Measurements from ENCODE around the gene RNF38.
"Not testable (repeated sequence)": the region's sequence is repeated elsewhere in the genome, so short reads cannot be mapped to it uniquely, and the experiment has no call there.

The RNF38 gene

DNA sequence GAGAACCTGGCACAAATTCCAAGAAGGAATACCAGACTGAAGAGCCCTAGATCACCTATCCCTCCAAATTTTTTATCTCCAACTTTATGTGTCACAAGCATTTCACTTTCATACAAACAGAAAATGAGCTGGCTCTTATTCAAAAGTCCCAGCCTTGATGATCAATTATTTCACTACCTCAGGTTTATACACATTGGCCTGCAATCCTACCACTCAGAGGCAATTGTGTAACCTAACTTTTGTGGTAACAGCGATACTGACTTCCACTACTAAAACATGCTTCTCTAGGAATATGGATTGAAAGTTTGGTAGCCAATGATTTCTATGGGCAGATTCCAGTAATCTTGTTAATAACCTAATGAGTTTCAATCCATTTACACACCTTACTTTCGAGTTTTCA, 10.5 kb downstream of the RNF38 start:
- H3K36me3 Mint-ChIP-seq (ENCODE audit: low read depth): peaks cover 29% of the 10 kb centered on the region
- ATAC-seq: no peak
- no peak overlapping the region for H3K27ac Mint-ChIP-seq

DNA sequence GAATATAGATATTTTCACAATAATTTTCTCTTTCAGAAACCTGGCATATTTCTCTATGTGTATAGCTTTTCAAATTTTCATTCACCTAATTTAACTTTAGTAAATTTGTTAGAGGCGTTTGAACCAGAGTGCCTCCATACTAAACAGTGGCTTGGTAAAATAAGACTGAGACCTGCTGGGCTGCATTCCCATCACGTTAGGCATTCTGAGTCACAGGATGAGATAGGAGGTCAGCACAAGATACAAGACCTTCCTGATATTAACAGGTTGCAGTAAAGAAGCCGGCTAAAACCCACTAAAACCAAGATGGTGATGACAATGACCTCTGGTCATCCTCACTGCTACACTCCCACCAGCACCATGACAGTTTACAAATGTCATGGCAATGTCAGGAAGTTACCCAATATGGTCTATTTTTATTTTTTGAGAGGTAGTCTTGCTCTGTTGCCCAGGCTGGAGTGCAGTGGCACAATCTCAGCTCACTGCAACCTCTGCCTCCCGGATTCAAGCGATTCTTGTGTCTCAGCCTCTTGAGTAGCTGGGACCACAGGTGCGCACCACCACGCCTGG, 13.6 kb downstream of the RNF38 start:
- peaks cover 22% of the 10 kb centered on the region for H3K36me3 Mint-ChIP-seq (ENCODE audit: low read depth)
- H3K4me1 Mint-ChIP-seq: peaks cover 65% of the 10 kb centered on the region
- DNase-seq, H3K27me3 Mint-ChIP-seq, H3K4me3 Mint-ChIP-seq, H3K9me3 Mint-ChIP-seq, H3K27ac Mint-ChIP-seq, ATAC-seq: not testable (repeated sequence)

More for the DNA sequence above, 10.5 kb downstream of the RNF38 start:
- no peak for DNase-seq
- peaks cover 51% of the 10 kb centered on the region for H3K4me1 Mint-ChIP-seq
- H3K9me3 Mint-ChIP-seq: no peaks in the 10 kb centered on the region
- no peaks in the 10 kb centered on the region for H3K27me3 Mint-ChIP-seq
- no peak overlapping the region for H3K4me3 Mint-ChIP-seq

DNA sequence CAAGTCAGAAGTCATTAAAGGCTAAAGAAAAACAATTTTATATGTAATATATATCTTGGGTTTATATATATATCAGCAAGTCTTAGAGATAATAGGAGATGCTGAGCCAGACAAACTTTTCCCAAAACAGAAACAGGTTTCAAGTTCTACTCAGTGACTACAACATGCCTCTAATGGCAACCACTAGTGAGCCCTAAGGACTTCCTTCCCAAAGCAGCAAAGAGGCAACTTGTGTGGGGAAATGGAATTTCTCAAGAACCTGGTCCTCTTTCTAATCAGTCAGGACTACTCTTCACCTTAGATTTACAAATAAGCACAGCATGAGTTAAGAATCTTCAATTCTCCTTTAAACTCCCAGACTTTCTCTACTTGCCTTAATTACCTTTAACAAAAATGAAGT, 17.6 kb downstream of the RNF38 start:
- ATAC-seq (no peak), DNase-seq (no peak)
- peaks cover 62% of the 10 kb centered on the region for H3K4me1 Mint-ChIP-seq
- H3K27me3 Mint-ChIP-seq: no peaks in the 10 kb centered on the region
- H3K9me3 Mint-ChIP-seq: no peaks in the 10 kb centered on the region
- no peak overlapping the region for H3K4me3 Mint-ChIP-seq
- H3K36me3 Mint-ChIP-seq (ENCODE audit: low read depth): peaks cover 17% of the 10 kb centered on the region
- H3K27ac Mint-ChIP-seq: no peak overlapping the region

DNA sequence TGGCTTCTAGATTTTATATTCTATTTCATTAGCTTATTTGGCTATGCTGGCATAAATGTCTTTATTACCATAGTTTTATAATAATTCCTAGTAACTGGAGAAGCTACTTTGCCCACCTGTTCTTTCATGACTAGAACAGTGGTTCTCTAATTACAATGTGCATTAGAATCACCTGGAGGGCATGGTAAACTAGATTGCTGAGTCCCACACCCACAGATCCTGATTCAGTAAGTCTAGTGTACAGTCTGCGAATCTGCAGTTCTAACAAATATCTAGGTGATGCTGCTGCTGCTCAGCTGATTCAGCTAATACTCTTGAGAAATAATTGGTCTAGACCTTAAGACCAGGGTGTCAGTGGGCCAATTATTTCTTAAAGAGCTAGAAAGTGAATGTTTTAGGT, 35.5 kb downstream of the RNF38 start:
- H3K36me3 Mint-ChIP-seq (ENCODE audit: low read depth): peaks cover 30% of the 10 kb centered on the region
- no peaks in the 10 kb centered on the region for H3K9me3 Mint-ChIP-seq
- no peaks in the 10 kb centered on the region for H3K4me1 Mint-ChIP-seq
- ATAC-seq (no peak), DNase-seq (no peak)
- no peak overlapping the region for H3K27ac Mint-ChIP-seq
- no peaks in the 10 kb centered on the region for H3K27me3 Mint-ChIP-seq
- no peak overlapping the region for H3K4me3 Mint-ChIP-seq

DNA sequence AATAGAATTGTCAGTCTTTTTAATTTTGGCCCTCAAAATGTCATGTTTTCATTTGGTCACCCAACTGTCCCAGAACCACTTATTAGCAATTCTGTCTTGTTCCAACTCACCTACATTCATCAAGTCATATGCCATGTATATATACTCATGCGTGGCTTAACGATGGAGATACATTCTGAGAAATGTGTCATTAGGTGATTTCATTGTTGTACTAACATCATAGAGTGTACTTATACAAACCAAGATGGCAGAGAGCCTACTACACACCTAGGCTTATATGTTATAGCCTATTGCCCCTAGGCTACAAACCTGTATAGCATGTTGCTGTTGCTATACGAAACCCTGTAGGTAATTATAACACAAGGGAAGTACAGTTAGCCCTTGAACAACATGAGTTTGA, 36.6 kb downstream of the RNF38 start:
- Mint-ChIP-seq H3K27me3 (no peaks in the 10 kb centered on the region), H3K9me3 (no peaks in the 10 kb centered on the region), H3K27ac (no peak overlapping the region), H3K36me3 (ENCODE audit: low read depth) (peaks cover 22% of the 10 kb centered on the region), H3K4me1 (no peaks in the 10 kb centered on the region), H3K4me3 (no peak overlapping the region)
- DNase-seq: no peak
- ATAC-seq: no peak

DNA sequence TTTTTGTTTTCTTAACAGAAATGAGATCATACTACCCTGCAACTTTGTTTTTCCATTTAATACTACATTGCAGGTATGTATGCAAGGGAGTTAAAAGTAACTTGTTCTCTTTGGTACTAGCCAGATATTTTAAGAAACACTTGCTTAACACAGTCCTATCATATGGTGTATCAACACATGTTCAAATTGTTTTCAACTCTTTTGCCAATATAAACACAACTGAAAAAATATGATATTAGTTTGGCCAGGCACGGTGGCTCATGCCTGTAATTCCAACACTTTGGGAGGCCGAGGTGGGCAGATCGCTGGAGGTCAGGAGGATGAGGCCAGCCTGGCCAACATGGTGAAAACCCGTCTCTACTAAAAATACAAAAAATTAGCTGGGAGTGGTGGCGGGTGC, 41.6 kb downstream of the RNF38 start:
- DNase-seq (no peak), ATAC-seq (no peak)
- H3K36me3 Mint-ChIP-seq (ENCODE audit: low read depth): peaks cover 25% of the 10 kb centered on the region
- H3K9me3 Mint-ChIP-seq: no peaks in the 10 kb centered on the region
- no peak overlapping the region for H3K27ac Mint-ChIP-seq
- H3K4me3 Mint-ChIP-seq: no peak overlapping the region
- H3K4me1 Mint-ChIP-seq: peaks cover 3% of the 10 kb centered on the region
- H3K27me3 Mint-ChIP-seq: no peaks in the 10 kb centered on the region

DNA sequence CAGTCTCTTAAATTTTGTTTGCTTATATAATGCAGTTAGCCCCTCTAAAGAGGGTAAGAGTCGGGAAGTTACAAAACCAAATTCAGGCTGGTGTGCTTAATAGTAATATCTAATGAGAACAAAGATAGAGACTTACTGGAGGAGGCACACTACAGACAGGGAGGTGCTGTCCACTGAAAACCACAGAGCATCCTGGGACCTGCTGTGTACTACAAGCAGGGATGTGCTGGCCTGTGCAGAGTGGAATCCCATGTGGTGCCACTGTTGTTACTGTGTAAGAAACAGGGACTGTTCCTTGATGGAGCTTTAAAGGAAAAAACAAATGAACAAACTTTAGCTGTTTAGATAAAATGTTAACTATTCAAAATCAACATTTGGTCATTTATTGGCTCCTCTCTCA, 42.4 kb downstream of the RNF38 start:
- no peak for DNase-seq
- H3K27ac Mint-ChIP-seq: no peak overlapping the region
- no peaks in the 10 kb centered on the region for H3K9me3 Mint-ChIP-seq
- H3K27me3 Mint-ChIP-seq: no peaks in the 10 kb centered on the region
- H3K4me3 Mint-ChIP-seq: no peak overlapping the region
- H3K36me3 Mint-ChIP-seq (ENCODE audit: low read depth): peaks cover 24% of the 10 kb centered on the region
- H3K4me1 Mint-ChIP-seq: peaks cover 3% of the 10 kb centered on the region
- no peak for ATAC-seq

DNA sequence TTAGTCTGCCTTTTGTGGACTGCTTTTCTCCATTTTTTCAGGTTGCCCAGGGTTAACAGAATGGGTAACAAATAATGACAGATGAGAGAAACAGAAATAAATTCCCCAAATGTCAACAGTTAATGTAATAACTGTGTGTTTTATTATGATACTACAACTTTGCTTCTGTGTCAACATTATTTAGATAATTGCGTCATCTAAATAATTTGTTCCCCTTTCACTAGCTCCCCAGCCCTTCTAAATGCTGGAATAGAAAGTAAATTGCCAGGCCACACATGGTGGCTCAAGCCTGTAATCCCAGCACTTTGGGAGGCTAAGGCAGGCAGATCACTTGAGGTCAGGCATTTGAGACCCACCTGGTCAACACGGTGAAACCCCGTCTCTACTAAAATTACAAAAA, 53.5 kb downstream of the RNF38 start:
- ATAC-seq (no peak), DNase-seq (no peak)
- Mint-ChIP-seq H3K27ac (no peak overlapping the region), H3K4me3 (no peak overlapping the region), H3K4me1 (peaks cover 11% of the 10 kb centered on the region), H3K9me3 (no peaks in the 10 kb centered on the region), H3K36me3 (ENCODE audit: low read depth) (peaks cover 50% of the 10 kb centered on the region), H3K27me3 (no peaks in the 10 kb centered on the region)

DNA sequence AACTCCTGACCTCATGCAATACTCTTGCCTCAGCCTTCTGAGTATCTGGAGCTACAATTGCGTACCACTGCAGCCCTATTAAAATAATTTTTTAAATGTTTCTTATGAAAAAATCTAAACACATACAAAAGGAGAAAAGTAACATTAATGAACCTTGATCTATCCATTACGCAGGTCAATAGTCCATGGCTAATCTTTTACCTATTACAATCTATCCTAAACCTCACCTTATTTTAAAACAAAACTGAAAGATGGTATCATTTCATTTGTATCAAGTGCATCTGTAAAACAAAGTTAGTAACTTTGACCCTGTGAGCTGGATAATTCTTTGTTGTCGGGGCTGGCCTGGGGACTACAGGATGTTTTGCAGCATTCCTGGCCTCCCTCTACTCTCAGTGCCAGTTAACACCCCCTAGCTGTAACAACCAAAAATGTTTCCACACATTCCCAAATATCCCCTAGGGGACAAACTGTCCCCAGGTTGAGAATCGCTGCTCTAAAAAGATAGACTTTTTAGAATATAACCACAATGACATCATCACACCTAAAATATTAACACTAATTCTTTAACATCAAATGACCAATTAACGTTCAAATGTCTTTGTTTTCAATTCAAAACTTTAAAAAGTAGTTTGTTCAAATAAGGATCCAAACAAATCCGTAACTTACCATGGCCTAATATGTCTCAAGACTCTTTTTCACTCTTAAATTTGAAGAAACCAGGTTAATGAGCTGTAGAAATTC, 54.8 kb downstream of the RNF38 start:
- H3K9me3 Mint-ChIP-seq: no peaks in the 10 kb centered on the region
- peaks cover 11% of the 10 kb centered on the region for H3K4me1 Mint-ChIP-seq
- peaks cover 51% of the 10 kb centered on the region for H3K36me3 Mint-ChIP-seq (ENCODE audit: low read depth)
- H3K27ac Mint-ChIP-seq: no peak overlapping the region
- DNase-seq (no peak), ATAC-seq (no peak)
- H3K4me3 Mint-ChIP-seq: no peak overlapping the region
- H3K27me3 Mint-ChIP-seq: no peaks in the 10 kb centered on the region

DNA sequence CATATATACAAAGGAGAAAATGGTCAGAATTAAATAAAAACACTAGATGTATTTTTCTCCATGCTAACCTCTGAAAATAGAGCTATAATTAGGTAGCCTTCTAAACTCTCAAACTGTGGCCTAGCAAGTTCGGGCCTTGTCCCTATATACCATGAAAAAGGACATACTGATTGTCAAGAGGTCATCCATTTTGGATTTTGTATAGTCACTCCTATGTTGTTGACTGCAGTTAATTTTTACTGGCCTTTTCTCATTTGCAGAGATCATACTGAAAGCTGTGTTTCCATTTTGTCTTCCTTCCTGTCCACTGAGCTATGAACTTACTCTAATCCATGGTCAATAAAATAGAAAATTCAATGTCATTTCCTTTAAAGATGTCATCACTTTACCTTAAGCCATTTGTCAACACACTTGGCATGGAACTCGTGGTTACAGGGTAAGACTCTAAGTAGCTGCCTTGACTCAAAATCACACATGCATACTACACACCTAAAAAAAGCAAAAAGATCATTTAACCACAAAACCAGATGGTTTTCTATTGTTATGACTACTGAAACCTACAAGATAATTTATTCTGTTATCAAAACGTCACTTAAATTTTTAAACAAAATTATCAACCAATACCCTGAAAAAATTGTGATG, 58.0 kb downstream of the RNF38 start:
- DNase-seq: no peak
- Mint-ChIP-seq H3K4me3 (no peak overlapping the region), H3K27me3 (no peaks in the 10 kb centered on the region), H3K4me1 (peaks cover 11% of the 10 kb centered on the region), H3K27ac (peak overlapping the region; percentile 95), H3K9me3 (no peaks in the 10 kb centered on the region), H3K36me3 (ENCODE audit: low read depth) (peaks cover 49% of the 10 kb centered on the region)
- ATAC-seq: peak; percentile 97

DNA sequence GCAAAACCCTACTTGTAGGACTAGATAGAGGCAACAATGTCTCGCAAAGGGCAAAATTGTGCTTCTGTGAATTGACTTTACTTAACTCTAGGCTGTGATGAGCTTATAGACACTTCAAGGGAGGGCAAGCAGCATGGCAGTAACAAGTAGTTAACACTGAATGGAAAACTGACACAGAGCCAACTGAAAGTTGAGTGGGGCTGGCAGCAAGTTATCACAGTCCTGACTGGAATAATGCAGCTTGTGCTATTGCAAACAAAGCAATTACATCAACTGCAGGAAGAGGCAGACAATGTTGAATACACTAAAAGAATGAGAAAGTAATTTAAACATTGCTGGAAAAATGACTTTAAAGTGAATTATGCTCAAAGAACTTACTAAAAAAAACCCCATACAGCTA, 62.2 kb downstream of the RNF38 start:
- no peaks in the 10 kb centered on the region for H3K27me3 Mint-ChIP-seq
- ATAC-seq: no peak
- H3K9me3 Mint-ChIP-seq: no peaks in the 10 kb centered on the region
- H3K27ac Mint-ChIP-seq: peak overlapping the region; percentile 12
- no peak overlapping the region for H3K4me3 Mint-ChIP-seq
- H3K4me1 Mint-ChIP-seq: peaks cover 11% of the 10 kb centered on the region
- H3K36me3 Mint-ChIP-seq (ENCODE audit: low read depth): peaks cover 42% of the 10 kb centered on the region
- DNase-seq: no peak

DNA sequence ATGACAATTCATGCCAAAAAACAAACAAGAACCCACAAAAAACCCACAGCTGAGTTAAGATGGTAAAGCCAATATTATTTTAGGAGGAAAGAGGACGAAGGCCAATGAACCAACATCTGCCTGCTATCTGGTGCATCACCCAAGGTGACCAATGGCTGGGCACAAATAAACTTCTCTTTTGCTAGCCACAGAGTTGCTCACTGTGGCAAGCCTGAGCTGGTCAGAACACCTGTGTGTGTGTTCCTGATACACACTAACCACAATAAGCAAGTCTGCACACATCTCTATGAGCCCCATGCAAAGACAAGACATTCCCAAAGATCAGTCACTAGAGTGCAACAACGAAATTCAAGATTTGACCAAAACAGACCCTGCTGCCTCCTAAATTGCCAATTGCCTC, 63.1 kb downstream of the RNF38 start:
- Mint-ChIP-seq H3K36me3 (ENCODE audit: low read depth) (peaks cover 37% of the 10 kb centered on the region), H3K4me3 (no peak overlapping the region), H3K4me1 (peaks cover 3% of the 10 kb centered on the region), H3K27me3 (no peaks in the 10 kb centered on the region), H3K9me3 (no peaks in the 10 kb centered on the region), H3K27ac (peak overlapping the region; percentile 5)
- ATAC-seq (no peak), DNase-seq (no peak)

DNA sequence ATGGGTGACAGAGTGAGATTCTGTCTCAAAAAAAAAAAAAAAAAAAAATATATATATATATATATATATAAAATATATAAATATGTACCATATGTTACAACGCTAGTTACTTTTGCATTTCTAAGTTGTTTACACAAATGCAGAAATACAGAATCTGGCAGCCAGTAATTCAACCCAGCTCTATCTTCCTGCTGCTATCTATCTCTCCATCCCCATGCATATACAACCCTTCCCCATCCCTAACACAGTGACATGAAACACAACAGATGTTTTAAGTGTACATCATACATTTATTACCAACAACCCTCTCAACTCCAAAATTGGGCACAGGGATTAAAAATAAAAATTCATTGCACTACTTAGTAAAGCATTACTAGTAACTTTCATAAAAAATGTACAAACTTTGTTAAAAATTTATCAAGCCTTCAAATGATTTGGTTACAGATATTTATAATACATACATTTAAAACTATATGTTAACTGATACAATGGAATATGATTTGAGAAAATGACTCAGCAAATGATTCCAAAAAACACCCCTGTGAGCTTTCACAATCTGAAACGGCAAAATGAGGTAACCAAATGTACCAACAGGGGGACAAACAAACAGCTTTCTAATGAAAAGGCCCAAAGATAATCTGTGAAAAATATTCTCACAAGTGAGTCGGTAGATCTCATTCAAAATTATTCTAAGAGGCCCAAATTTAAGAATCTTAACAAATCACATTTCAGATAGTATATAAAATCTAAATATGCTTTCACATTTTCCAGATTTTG, 63.8 kb downstream of the RNF38 start:
- ATAC-seq (no peak), DNase-seq (no peak)
- Mint-ChIP-seq H3K36me3 (ENCODE audit: low read depth) (peaks cover 34% of the 10 kb centered on the region), H3K27me3 (no peaks in the 10 kb centered on the region), H3K4me1 (no peaks in the 10 kb centered on the region), H3K27ac (no peak overlapping the region), H3K4me3 (no peak overlapping the region), H3K9me3 (no peaks in the 10 kb centered on the region)

DNA sequence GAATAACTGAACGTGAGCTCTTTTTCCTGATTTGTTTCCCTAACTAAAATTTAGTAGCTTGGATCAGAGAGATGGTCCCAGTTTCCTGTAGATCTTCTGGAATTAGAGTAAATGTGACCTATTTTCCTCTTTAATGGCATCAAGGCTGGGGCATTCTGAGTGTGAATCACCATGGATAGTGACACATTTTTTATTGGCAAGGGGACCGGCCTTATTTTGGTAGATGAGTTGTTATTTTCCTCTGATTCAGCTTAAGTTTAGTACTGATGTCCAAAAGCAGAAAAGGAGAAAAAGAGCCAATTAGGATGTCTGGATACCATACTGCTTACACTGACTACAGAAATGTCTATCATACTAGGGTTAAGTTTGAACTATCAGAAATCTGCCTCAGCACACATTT, 68.1 kb downstream of the RNF38 start:
- DNase-seq: no peak
- ATAC-seq: no peak
- Mint-ChIP-seq H3K27me3 (no peaks in the 10 kb centered on the region), H3K4me3 (no peak overlapping the region), H3K4me1 (peaks cover 2% of the 10 kb centered on the region), H3K27ac (no peak overlapping the region), H3K36me3 (ENCODE audit: low read depth) (peaks cover 8% of the 10 kb centered on the region), H3K9me3 (no peaks in the 10 kb centered on the region)
